ENCODE data around the gene HKDC1.

DNA sequence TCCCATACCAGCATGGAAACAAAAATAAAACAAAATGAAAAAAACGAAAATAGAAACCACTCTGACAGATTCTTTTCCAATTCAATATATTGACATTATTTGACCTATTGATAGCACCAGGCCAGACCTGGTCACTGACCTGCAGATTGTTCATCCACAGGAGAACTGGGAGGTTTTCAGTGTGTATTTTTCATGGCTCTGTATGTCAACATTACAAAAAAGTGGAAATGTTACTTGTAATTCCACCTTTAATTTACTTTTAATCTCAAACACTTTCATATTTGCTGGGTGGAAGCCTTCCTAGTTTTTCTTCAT, 2.9 kb downstream of the HKDC1 start:
- no peak for TF ChIP-seq EP300 (IDR thresholded peaks at IDR 0.05)
- no peak for TF ChIP-seq CTCF (IDR thresholded peaks at IDR 0.05)
- no peak for TF ChIP-seq POLR2A (IDR thresholded peaks at IDR 0.05)
- TF ChIP-seq POLR2AphosphoS5 (IDR thresholded peaks at IDR 0.05): no peak
